NCI-H1694 (cell line): ENCODE results near the gene AVL9.
"Not testable (repeated sequence)": the region's sequence is repeated elsewhere in the genome, so short reads cannot be mapped to it uniquely, and the experiment has no call there.

ENCODE experiments used
- DNase-seq: peaks from one replicate; lab custom pipeline; 2025; lab: John Stamatoyannopoulos, UW

Gene AVL9

GRCh38 chr7:32588657-32589056, 93.4 kb downstream of the AVL9 start:
- DNase-seq, result no peak

GRCh38 chr7:32591938-32592337, 96.6 kb downstream of the AVL9 start:
- DNase-seq, result no peak

- no peak for DNase-seq
Measured at GRCh38 chr7:32592701-32593100, 97.4 kb downstream of the AVL9 start.

- no peak for DNase-seq
Measured at GRCh38 chr7:32594965-32595490, 99.7 kb downstream of the AVL9 start.

- not testable (repeated sequence) for DNase-seq
Measured at GRCh38 chr7:32601196-32601595, 105.9 kb downstream of the AVL9 start.

GRCh38 chr7:32602470-32602869, 107.2 kb downstream of the AVL9 start:
- no peak for DNase-seq

GRCh38 chr7:32603492-32603891, 108.2 kb downstream of the AVL9 start:
- not testable (repeated sequence) for DNase-seq

GRCh38 chr7:32604047-32604446, 108.8 kb downstream of the AVL9 start:
- not testable (repeated sequence) for DNase-seq

GRCh38 chr7:32605032-32605431, 109.7 kb downstream of the AVL9 start:
- no peak for DNase-seq

- DNase-seq, result no peak
Measured at GRCh38 chr7:32609463-32609862, 114.2 kb downstream of the AVL9 start.

- DNase-seq, result no peak
Measured at GRCh38 chr7:32611201-32612099, 116.2 kb downstream of the AVL9 start.

- DNase-seq, result no peak
Measured at GRCh38 chr7:32616625-32617024, 121.3 kb downstream of the AVL9 start.

- no peak for DNase-seq
Measured at GRCh38 chr7:32618470-32618869, 123.2 kb downstream of the AVL9 start.

- DNase-seq, result no peak
Measured at GRCh38 chr7:32618987-32619386, 123.7 kb downstream of the AVL9 start.

GRCh38 chr7:32619416-32619815, 124.1 kb downstream of the AVL9 start:
- not testable (repeated sequence) for DNase-seq

- no peak for DNase-seq
Measured at GRCh38 chr7:32631021-32631420, 135.7 kb downstream of the AVL9 start.

GRCh38 chr7:32631590-32632497, 136.6 kb downstream of the AVL9 start:
- not testable (repeated sequence) for DNase-seq

- DNase-seq, result not testable (repeated sequence)
Measured at GRCh38 chr7:32633446-32633845, 138.2 kb downstream of the AVL9 start.

GRCh38 chr7:32634798-32635393, 139.6 kb downstream of the AVL9 start:
- DNase-seq, result not testable (repeated sequence)

GRCh38 chr7:32636725-32637462, 141.6 kb downstream of the AVL9 start:
- DNase-seq, result not testable (repeated sequence)

- not testable (repeated sequence) for DNase-seq
Measured at GRCh38 chr7:32637611-32638010, 142.3 kb downstream of the AVL9 start.
